ENCODE data around the gene TCERG1L.

The TCERG1L gene

DNA sequence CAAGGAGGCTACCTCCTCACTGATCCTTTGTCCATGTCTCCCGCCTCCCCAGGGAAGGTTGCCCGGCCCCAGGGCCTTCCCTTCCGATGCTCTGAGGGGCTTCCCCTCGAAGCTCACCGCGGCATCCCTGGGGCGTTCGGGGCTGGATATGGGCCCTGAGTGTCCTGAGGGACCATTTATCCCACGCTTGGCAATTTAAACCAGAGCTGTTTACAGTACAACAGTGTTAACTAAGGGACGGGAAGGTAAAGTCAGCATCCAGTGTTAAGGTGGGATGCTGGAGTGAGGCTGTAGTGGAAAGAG, 92.0 kb downstream of the TCERG1L start:
- TF ChIP-seq, protein P1, sequence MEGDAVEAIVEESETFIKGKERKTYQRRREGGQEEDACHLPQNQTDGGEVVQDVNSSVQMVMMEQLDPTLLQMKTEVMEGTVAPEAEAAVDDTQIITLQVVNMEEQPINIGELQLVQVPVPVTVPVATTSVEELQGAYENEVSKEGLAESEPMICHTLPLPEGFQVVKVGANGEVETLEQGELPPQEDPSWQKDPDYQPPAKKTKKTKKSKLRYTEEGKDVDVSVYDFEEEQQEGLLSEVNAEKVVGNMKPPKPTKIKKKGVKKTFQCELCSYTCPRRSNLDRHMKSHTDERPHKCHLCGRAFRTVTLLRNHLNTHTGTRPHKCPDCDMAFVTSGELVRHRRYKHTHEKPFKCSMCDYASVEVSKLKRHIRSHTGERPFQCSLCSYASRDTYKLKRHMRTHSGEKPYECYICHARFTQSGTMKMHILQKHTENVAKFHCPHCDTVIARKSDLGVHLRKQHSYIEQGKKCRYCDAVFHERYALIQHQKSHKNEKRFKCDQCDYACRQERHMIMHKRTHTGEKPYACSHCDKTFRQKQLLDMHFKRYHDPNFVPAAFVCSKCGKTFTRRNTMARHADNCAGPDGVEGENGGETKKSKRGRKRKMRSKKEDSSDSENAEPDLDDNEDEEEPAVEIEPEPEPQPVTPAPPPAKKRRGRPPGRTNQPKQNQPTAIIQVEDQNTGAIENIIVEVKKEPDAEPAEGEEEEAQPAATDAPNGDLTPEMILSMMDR (IDR thresholded peaks at IDR 0.05): no peak

DNA sequence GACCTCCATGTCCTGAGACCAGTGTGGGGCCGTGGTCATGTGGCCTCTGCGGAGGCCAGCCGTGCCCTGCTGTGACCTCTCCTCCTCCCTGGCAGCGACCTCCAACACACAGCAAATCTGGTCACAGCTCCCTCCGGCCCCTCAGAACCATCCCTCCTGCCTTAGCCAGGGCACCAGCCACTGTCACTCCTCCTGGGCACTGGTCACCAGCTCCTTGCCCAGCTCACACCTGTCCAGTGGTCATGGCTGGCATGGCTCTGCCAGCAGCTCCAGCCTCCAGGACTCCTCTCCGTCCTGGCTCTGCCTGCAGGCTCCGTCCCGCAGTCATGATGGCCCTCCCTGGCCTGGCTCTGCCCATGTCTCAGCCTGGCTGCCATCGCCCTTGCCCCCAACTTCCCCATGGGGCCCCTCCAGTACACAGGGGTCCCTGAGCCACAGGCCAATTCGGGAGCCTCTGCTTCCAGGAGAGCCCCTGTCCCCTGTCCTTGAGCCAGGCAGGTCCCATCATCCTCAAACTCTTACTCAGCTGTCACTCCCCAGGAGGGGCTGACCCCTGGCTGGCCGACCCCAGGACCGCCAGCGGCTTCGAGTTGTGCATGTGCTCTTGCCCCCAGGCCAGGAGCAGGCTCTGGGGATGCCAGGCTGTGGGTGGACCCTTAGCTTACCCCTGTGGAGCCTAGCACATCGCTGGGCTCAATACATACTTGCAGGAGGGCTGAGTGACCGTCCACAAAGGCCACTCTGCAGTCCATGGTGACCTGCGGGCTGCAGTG, 92.5 kb downstream of the TCERG1L start:
- TF ChIP-seq, protein P1 (IDR thresholded peaks at IDR 0.05): no peak

DNA sequence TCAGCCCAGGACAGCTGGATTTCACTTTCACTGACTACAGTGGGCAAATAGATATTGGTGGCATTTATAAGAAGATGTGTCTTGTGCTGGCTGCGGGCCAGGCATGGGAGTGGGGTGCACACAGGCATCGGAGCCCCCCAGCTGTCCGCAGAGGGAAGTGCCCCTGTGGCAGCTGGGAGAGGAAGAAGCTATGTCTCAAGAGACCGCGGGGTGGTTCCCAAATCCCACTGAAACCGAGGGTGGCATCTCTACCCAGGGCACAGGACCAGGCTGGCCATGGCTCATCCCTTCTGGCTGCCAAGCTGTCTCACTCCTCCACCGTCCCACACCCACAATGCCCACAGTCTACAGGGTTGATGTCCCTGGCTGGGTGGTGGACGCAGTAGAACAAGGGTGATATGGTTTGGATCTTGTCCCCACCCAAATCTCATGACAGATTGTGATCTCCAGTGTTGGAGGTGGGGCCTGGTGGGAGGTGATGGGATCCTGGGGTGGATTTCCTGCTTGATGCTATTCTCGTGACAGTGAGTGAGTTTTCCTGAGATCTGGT, 94.8 kb downstream of the TCERG1L start:
- TF ChIP-seq, protein P1 (IDR thresholded peaks at IDR 0.05): no peak

DNA sequence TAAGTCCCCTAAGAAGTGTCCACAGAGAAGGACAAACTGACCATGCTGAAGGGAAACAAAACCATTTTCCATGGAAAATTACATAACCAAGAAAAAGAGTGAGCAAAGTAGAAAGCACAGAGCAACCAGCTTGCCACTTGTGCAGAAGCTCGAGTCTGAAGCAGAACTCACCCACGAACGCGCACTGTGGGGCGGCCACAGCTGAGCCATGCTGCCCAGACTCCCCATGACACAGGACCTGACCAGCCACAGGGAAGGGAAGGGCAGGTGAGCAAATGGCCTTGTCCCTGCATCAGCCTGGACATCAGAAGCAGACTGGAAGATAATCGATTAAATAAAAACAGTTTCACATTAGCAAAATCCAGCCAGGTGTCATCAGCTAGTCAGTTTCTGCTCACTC, 95.7 kb downstream of the TCERG1L start:
- TF ChIP-seq, protein P1 (IDR thresholded peaks at IDR 0.05): no peak

DNA sequence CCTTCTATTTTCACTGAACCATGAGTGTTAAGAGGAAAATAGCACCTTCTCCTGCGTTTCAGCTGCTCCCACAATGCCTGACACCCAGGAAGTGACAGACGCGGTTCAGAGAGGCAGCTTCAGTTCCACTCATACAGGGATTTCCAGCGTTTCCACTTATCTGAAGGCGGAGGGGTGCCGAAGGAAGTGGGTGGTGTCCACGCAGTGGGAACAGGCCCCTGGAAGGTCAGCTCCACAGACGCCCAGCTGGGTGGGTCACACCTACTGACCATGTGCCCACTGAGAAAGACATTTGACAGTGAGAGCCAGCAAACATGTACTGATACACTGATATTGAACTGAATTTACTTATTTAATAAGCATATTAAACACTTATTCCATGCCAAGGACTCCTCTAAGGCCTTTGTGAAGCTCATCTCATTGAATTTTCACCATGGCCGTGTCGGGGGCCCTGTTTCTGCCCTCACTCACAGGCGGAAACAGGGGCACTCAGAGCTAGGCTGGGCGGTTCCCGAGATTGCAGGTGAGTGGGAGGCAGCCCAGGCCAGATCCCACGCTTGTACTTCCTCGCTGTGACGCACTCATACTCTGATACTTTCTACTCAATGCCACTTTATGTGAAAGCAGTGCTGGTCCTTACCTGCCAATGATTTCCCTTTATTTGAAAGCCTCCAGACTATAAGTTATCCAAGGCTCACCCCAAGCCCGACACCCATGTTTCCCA, 96.8 kb downstream of the TCERG1L start:
- TF ChIP-seq, protein P1 (IDR thresholded peaks at IDR 0.05): no peak

DNA sequence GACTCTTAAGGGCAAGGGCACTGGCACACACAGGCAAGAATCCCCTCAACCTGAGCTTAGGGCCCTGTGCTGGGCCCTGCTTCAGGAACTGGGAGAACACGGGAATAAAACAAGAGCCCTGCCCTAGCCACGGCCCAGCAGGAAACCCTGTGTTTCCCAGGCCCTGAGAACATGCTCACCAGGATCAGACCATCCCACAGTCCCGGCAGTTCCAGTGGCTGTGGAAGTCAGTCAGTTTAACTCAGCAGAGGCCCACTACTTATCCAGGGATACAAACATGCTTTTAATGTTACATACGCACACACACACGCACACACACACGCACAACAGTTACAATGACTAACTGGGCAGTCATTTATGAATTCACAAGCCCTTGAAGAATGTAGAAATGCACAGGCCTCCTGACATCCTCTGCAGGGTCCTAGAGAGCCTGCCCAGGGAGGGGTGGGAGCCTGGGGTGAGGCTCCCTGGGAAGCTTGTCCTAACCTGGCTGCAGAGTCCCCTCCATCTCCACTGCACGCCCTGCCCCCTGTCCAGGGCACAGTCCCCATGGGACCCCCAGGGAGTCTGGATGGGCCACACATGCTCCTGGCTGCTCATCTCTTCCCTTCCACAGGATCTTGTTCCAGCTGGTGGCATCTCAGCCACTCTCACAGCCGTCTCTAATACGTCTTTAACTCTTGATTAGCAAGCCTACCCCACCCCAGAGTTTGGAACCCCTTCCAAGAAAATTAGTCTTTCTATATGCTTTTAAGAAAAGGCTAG, 97.6 kb downstream of the TCERG1L start:
- TF ChIP-seq, protein P1 (IDR thresholded peaks at IDR 0.05): no peak

DNA sequence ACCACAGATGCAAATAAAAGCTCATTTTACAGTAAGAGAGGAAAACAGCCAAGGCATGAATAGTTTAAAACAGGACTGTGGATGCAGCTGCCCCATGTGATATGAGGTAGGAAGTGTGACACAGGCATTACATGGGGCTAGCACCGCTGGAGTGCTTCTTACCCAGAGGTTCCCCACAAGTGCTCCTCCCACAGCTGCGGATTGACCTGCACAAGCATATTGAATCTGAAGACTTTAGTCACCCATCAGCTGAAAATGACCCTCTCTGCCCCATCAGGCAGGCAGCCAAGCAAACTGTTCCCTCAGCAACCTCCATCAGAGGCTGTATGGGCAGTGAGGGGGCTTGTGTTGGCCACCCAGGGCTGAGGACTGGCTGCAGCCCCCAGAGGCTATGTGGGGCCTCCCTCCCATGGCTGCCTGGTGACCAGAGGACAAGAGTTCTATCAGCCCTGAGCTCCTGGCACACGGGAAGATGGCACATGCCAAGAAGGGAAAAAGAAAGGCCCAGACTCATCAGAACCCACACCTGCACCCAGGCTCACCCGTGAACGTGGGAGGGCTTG, 98.7 kb downstream of the TCERG1L start:
- TF ChIP-seq, protein P1 (IDR thresholded peaks at IDR 0.05): no peak

Measured in LNCAP (cell line).